ENCODE data around the gene DCPS.

DNA sequence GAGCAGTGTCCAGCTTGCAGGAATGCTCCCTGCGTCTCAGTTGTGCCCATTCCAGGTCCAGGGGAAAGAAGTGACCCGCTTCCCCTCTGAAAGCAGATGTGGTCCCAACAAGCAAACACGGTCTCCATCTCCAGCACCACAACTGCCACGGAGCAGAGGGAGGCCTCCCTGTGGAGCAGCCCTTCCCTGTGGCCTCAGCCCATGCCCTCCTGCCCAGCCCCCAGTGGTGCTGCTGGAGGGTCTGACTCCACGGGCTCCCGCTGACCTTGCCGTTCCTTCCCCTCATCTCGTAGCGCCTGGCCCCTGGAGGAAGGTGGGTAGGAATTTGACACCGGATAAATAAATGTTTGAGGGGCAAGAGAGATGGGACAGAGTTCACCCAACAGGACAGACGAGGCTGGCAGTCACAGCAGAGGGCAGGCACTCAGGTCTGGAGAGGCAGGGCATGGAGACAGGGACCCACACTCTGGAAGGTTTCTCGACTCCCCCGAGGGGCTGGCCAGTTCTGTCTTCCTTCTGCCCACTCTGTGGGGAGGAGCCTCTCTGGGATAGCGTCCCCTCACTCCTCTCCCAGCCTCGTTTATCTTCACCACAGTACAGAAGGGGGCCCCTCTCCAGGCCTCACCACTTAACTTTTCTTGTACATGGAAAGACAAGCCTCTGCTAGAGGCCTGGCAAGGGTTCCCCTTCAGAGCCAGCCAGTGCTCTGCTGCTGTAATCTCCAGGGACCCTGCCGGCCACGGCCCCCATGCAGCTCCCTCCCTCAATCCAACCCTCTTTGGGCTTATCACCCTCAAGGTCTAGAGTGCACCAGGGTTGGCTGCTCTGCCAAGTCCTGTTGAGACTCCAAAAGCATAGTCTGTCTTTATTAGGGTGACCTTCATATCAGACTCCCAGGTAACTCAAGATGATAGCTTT is 44.1 kb downstream of the DCPS start:
- TF ChIP-seq, protein P1, sequence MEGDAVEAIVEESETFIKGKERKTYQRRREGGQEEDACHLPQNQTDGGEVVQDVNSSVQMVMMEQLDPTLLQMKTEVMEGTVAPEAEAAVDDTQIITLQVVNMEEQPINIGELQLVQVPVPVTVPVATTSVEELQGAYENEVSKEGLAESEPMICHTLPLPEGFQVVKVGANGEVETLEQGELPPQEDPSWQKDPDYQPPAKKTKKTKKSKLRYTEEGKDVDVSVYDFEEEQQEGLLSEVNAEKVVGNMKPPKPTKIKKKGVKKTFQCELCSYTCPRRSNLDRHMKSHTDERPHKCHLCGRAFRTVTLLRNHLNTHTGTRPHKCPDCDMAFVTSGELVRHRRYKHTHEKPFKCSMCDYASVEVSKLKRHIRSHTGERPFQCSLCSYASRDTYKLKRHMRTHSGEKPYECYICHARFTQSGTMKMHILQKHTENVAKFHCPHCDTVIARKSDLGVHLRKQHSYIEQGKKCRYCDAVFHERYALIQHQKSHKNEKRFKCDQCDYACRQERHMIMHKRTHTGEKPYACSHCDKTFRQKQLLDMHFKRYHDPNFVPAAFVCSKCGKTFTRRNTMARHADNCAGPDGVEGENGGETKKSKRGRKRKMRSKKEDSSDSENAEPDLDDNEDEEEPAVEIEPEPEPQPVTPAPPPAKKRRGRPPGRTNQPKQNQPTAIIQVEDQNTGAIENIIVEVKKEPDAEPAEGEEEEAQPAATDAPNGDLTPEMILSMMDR (IDR thresholded peaks at IDR 0.05) = no peak
- TF ChIP-seq EZH2 (IDR thresholded peaks at IDR 0.05) (no peak), EZH2phosphoT487 (IDR thresholded peaks at IDR 0.05) (no peak)
